ENCODE measurements around the gene ISCU.

ISCU gene

DNA sequence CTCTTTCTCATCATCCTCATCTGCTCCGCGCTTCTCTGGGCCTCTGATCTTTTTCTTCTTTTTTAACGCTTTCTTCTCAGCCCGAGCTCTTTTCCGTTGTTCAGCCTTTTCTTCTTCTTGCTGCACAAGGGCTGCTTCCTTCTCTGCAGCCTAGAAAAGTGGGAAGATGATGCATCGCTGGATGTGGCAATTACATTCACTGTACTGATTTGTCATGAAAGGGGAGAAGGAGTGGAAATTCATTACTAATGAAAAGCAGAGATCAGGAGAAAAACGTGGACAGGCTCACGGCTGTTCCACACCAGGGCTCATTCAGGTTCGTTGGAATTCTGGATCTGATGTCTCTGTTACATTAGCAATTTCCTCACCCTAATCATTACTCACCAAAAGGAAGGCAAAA lies 32.2 kb upstream of the ISCU start:
- no peak for TF ChIP-seq ZBTB7A (IDR thresholded peaks at IDR 0.05; ENCODE audit: low read depth)
- TF ChIP-seq, protein P1, sequence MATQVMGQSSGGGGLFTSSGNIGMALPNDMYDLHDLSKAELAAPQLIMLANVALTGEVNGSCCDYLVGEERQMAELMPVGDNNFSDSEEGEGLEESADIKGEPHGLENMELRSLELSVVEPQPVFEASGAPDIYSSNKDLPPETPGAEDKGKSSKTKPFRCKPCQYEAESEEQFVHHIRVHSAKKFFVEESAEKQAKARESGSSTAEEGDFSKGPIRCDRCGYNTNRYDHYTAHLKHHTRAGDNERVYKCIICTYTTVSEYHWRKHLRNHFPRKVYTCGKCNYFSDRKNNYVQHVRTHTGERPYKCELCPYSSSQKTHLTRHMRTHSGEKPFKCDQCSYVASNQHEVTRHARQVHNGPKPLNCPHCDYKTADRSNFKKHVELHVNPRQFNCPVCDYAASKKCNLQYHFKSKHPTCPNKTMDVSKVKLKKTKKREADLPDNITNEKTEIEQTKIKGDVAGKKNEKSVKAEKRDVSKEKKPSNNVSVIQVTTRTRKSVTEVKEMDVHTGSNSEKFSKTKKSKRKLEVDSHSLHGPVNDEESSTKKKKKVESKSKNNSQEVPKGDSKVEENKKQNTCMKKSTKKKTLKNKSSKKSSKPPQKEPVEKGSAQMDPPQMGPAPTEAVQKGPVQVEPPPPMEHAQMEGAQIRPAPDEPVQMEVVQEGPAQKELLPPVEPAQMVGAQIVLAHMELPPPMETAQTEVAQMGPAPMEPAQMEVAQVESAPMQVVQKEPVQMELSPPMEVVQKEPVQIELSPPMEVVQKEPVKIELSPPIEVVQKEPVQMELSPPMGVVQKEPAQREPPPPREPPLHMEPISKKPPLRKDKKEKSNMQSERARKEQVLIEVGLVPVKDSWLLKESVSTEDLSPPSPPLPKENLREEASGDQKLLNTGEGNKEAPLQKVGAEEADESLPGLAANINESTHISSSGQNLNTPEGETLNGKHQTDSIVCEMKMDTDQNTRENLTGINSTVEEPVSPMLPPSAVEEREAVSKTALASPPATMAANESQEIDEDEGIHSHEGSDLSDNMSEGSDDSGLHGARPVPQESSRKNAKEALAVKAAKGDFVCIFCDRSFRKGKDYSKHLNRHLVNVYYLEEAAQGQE (IDR thresholded peaks at IDR 0.05; ENCODE audit: low read depth), result no peak
- TF ChIP-seq CEBPB (IDR thresholded peaks at IDR 0.05), result no peak
- TF ChIP-seq, protein P2, sequence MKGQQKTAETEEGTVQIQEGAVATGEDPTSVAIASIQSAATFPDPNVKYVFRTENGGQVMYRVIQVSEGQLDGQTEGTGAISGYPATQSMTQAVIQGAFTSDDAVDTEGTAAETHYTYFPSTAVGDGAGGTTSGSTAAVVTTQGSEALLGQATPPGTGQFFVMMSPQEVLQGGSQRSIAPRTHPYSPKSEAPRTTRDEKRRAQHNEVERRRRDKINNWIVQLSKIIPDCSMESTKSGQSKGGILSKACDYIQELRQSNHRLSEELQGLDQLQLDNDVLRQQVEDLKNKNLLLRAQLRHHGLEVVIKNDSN (IDR thresholded peaks at IDR 0.05), result no peak
- TF ChIP-seq YY1 (IDR thresholded peaks at IDR 0.05; ENCODE audit: low read depth), result no peak
- no peak for TF ChIP-seq FOXM1 (IDR thresholded peaks at IDR 0.05; ENCODE audit: borderline replicate concordance, low read depth)
- TF ChIP-seq, protein P3, sequence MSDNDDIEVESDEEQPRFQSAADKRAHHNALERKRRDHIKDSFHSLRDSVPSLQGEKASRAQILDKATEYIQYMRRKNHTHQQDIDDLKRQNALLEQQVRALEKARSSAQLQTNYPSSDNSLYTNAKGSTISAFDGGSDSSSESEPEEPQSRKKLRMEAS (IDR thresholded peaks at IDR 0.05), result no peak
- TF ChIP-seq TAF1 (IDR thresholded peaks at IDR 0.05; ENCODE audit: low read depth), result no peak
- TF ChIP-seq NFIC (IDR thresholded peaks at IDR 0.05), result no peak
- TF ChIP-seq RAD21 (IDR thresholded peaks at IDR 0.05; ENCODE audit: low read depth), result no peak
- no peak for TF ChIP-seq EP300 (IDR thresholded peaks at IDR 0.05; ENCODE audit: borderline replicate concordance)
- no peak for TF ChIP-seq TCF12 (IDR thresholded peaks at IDR 0.05; ENCODE audit: low read depth)

DNA sequence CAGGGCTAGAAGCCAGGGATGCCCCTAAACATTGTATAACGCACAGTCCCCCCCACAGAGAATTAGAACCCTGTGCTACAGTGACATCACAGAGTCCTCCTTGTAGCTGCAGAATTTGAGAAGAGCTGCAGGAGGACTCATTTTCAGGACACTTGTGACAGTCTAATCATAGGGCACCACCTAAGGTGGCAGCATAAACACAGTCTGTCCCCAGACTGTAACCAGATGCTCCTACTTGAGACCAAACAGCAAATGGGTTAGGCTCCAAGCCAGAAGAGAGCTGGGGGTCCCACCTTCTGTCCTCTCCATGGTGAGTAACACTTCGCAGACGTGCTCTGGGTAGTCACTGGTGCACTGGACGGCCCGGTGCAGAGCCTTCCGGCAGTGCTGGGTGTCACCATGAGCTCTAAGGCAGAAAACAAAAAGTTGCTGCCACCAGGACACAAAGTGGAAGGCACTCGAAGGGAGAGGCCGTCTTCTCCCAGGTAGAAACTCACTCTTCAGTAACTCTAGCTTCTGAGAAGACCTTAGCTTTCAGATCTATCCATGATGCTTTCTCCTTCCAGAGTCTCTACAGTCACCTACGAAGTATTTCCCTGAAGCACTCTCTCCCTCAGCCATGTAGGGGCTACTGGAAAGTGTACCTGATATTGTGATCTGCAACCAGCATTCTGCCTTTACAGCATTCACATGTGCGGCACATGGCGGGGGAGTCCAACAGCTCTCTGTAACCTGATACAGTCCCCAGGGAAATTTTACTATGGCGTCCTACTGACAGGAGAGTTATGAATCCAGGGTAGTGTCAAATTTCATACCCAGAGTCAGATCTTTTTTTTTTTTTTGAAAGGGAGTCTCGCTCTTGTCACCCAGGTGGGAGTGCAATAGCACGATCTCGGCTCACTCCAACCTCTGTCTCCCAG lies 30.2 kb upstream of the ISCU start:
- no peak for TF ChIP-seq EGR1 (IDR thresholded peaks at IDR 0.05)
- TF ChIP-seq NFIC (IDR thresholded peaks at IDR 0.05), result no peak
- TF ChIP-seq TAF1 (IDR thresholded peaks at IDR 0.05; ENCODE audit: low read depth), result no peak
- TF ChIP-seq, protein P3 (IDR thresholded peaks at IDR 0.05), result peak; percentile 77
- TF ChIP-seq TCF12 (IDR thresholded peaks at IDR 0.05; ENCODE audit: low read depth), result no peak
- TF ChIP-seq RAD21 (IDR thresholded peaks at IDR 0.05; ENCODE audit: low read depth), result no peak
- no peak for TF ChIP-seq TEAD4 (IDR thresholded peaks at IDR 0.05)

DNA sequence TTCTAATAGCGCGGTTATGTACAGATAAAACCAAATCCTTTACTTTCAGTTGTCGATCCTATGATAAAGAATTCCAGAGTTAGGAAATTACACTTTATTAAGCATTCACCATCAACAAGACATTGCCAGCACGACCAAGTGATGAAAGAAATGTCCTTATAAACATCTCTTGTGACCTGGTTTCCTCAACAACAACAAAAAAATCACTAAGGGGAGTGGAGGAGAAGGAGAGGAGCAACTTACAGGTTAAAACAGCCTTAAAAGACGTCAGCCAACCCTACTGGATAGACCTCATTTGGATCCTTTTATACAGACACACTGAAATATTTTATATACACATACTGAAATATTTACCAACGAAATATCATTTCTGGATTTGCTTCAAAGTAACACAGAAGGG lies 24.2 kb upstream of the ISCU start:
- no peak for TF ChIP-seq ZBTB7A (IDR thresholded peaks at IDR 0.05; ENCODE audit: low read depth)
- TF ChIP-seq, protein P1 (IDR thresholded peaks at IDR 0.05; ENCODE audit: low read depth), result no peak
- no peak for TF ChIP-seq EGR1 (IDR thresholded peaks at IDR 0.05)
- TF ChIP-seq CREB1 (IDR thresholded peaks at IDR 0.05; ENCODE audit: low read depth), result no peak
- TF ChIP-seq NFIC (IDR thresholded peaks at IDR 0.05), result no peak
- TF ChIP-seq, protein P2 (IDR thresholded peaks at IDR 0.05), result no peak
- TF ChIP-seq FOXM1 (IDR thresholded peaks at IDR 0.05; ENCODE audit: borderline replicate concordance, low read depth), result no peak
- TF ChIP-seq, protein P3 (IDR thresholded peaks at IDR 0.05), result no peak
- no peak for TF ChIP-seq TEAD4 (IDR thresholded peaks at IDR 0.05)

DNA sequence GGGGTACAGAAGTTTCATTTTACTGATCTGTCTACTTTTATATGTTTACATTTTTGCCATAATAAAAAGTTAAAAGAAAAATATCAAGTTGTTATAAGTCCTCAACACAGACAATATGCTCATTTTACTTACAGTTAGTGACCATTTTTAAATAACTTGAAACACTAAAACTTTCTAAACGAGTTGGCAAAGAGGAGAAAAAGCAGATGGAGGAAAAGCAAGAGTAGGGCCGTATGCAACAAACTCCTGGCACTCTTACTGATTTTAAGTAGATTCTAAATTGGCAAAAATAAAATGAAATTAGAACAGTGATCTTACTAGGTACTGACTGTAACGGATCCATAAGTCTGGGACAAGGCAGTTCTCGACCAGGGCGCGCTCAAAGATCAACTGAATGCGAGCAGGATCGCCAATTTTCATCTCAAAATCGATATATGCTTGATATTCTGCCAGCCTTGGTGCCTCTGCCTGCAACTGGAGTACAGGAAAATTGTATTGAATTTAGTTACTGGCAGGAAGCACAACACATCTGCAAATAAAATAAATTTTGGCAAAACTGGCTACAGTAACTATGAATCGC lies 23.7 kb upstream of the ISCU start:
- no peak for TF ChIP-seq ZBTB7A (IDR thresholded peaks at IDR 0.05; ENCODE audit: low read depth)
- no peak for TF ChIP-seq FOXM1 (IDR thresholded peaks at IDR 0.05; ENCODE audit: borderline replicate concordance, low read depth)
- TF ChIP-seq EGR1 (IDR thresholded peaks at IDR 0.05), result no peak

DNA sequence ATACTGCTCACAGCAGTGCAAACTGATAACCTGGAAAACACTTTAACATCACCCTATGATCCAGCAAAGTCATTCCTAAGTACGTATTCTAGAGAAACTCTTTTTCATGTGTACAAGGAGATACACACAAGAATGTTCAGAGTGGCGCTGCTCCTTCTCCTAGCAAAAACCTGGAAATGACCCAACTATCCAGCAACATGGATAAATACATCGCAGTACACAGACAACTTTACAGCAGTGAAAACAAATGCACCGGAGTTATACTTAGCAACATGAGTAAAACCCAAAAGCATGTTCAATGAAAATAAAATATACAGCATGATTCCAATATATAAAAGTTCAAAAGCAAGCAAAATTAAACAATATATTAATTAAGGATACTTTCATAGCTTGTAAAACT lies 20.1 kb upstream of the ISCU start:
- TF ChIP-seq, protein P3 (IDR thresholded peaks at IDR 0.05), result no peak
- TF ChIP-seq TCF12 (IDR thresholded peaks at IDR 0.05; ENCODE audit: low read depth) (no peak), NFIC (IDR thresholded peaks at IDR 0.05) (no peak), EGR1 (IDR thresholded peaks at IDR 0.05) (no peak)

DNA sequence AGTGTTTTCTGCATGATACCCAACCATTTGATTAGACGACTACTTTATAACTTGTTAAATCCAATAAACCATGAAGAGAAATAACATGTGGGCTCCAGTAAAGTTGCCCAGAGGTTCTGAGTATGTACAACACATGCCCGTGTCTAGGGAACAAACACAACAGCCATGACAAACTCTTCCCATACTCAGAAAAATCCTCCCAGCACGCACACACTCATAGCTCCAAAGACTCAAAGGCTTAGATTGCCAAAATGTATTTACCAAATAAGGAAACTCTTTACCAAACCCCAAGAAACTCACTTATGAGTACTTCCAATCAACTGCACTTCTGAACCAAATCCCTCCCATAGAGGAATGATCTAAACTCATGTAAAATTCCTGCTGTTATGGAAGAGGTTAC lies 18.7 kb upstream of the ISCU start:
- TF ChIP-seq FOXM1 (IDR thresholded peaks at IDR 0.05; ENCODE audit: borderline replicate concordance, low read depth) (no peak), TEAD4 (IDR thresholded peaks at IDR 0.05) (no peak), EGR1 (IDR thresholded peaks at IDR 0.05) (no peak)

All from Ishikawa (cell line).